Measurements from ENCODE around the gene DHRS12.

The DHRS12 gene

DNA sequence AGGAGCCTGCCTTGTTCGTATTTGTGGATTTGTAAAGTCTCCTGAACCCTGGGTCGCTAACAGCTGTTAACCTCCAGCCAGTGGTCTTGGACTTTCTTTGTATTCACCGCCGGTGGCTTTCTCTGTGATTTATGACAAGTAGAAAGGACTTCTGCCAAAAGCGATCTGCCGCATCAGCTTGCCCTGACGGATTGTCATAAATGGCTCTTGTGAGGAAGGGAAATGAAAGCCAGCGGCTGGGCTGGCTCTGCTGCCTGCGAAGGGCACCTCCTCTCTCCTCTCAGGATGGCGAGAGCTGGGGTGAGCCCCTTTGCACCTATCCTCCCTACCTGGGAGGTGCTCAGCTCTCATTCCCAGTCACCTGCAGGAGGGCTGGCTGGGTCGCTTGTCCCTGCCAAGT lies 25.6 kb downstream of the DHRS12 start:
- DNase-seq = no peak

GRCh38 chr13:51777921-51778320 lies 26.0 kb downstream of the DHRS12 start:
- no peak for DNase-seq

DNA sequence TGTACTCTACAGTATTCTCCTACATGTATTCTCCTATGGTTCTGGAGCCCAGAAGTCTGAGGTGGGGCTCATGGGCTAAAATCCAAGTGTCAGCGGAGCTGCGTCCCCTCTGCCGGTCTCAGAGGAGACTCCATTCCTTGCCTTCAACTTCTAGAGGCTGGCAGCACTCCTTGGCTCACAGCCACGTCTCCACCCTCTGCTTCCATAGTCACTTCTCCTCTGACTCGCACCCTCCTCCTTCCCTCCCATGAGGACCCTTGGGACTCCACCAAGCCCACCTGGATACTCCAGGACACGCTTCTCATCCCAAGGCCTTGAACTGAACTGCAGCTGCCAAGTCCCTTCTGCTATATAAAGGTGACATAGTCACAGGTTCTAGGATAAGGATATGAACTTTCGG lies 27.8 kb downstream of the DHRS12 start:
- DNase-seq = no peak

DNA sequence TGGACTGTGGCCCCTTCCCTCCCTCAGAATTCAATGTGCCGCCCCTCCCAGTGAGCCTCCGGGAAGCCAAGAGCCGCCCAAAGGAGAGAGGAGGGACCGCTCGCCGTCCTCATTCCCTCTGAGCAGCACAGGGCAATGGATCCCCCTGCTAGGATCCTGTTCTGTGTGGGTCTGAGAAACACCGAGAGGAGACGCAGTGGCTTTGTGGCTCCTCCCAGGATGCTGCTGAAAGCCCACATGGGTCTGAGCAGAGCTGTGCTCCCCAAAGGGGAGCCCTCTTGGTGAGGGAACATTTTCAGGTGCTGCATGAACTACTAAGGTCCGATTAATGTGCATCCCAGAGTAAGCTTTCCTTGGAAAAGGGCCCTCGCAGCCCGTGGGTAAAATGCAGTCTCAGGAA lies 30.4 kb downstream of the DHRS12 start:
- no peak for DNase-seq

DNA sequence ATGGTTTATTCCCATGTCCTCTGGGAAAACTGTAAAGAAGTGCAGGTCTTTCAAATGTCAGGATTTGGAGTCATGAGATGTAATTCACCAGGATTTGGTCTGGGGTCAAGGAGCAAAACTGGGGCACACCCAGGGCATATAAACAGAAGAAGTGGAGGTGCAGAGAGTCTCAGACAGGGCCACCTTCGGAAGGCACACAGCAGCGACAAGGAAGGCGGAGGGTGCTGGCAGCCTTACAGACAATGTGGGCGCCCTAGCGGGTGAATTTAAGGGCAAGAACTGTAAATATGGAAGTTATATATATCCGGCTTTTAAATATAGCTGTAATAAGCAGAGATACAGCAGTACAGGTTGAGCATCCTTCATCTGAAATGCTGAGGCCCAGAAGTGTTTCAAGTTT lies 31.2 kb downstream of the DHRS12 start:
- no peak for DNase-seq

- no peak for DNase-seq
Measured at GRCh38 chr13:51772105-51772455, 31.9 kb downstream of the DHRS12 start.

GRCh38 chr13:51771418-51772104 lies 32.4 kb downstream of the DHRS12 start:
- DNase-seq = no peak

DNA sequence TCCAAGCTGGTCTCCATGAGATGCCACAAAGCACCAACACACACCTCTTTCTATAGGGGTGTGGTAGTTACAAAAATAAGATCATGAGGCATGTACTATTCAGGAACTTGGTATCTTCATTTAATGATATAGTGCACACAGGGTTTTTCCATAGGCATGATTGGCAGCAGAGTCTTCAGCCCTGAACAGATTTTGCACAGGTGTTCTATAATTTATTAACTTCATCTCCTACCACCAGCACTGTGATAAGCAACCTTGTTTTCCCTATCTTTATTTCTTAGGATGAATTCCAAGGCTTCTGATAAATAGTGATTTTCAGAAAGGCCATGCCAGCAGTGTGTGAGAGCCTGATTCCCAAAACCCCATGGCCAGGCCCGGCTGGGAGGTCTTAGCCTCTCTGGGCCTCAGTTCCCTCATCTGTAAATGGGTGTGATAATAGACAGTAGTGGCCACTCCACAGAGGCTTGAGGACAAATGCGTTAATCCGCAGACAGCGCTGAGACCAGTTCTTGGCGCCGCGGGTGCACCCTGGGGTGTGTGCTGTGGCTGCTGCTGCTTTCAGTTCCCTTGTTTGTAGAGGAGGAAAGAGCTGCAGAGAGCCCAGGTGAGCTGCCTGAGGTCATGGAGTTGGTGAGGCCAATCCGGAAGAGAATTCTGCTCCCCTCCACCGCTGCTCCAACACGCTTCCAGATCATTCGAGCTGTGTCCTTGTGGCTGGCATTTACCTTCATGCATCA lies 33.1 kb downstream of the DHRS12 start:
- DNase-seq = no peak

GRCh38 chr13:51770160-51770559 lies 33.8 kb downstream of the DHRS12 start:
- DNase-seq = no peak

DNA sequence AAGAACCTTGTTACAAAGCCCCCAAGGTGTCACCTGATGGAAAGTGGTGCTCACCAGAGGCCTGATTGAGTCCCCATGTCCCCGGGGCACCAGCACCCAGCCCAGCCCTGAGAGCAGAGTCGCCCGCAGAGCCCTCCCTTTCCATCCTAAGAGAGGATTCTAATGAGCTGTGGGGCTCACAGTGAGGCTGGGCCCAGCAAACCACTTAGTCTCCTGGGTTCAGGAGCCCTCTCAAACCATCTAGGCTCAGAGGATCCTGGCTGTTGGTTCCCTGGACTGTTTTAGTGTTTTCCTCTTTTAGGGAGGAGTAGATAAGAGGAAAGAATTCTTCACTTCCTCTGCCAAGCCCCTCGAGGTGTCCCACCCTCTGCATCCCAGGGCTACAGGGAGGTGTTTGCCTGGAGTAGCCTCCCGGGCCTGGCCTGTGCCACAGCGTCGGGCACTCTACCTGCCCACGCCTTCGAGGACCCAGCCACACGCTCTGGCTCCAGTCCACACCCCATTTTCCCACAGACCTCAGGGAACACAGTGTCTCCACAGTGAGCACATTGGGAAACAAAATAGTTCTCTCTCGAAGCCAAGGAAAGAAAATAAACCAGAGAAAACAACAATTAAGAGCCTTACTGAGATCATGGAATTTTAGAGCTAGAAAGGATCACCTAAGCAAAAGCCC lies 34.4 kb downstream of the DHRS12 start:
- DNase-seq = no peak

GRCh38 chr13:51768976-51769375 lies 35.0 kb downstream of the DHRS12 start:
- no peak for DNase-seq

- no peak for DNase-seq
Measured at GRCh38 chr13:51768378-51768921, 35.5 kb downstream of the DHRS12 start.

GRCh38 chr13:51767100-51767499 lies 36.9 kb downstream of the DHRS12 start:
- peak; percentile 14 for DNase-seq

DNA sequence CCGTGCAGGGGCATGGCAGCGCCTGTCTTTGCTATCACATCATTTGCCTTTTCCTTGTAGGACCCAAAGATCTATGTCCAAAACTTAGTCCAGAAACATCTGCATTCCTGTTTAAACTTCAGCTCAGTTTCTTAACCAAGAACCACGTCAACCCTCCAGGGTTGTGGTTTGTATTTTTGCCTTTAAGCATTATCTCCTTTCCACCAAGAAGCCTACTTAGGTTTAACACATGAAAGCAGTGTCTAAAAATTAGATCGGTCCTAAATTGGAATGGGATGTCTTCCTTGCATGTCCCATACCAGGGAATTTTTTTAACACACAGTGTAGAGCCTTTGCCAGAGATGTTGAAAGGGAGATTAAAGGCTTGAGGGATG lies 38.8 kb downstream of the DHRS12 start:
- no peak for DNase-seq

GRCh38 chr13:51764184-51765141 lies 39.5 kb downstream of the DHRS12 start:
- no peak for DNase-seq

DNA sequence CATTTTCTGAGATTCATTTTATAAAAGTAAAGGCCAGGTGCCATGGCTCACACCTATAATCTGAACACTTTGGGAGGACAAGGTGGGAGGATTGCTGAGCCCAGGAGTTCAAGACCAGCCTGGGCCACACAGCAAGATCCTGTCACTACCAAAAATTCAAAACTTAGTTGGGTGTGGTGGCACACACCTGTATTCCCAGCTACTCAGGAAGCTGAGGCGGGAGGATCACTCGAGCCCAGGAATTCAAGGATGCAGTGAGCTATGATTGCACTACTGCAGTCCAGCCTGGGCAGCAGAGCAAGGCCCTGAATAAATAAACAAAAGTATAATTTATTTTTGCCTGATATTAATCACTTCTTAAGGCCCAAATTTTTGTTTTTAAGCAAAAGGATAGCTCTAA lies 40.5 kb downstream of the DHRS12 start:
- no peak for DNase-seq

DNA sequence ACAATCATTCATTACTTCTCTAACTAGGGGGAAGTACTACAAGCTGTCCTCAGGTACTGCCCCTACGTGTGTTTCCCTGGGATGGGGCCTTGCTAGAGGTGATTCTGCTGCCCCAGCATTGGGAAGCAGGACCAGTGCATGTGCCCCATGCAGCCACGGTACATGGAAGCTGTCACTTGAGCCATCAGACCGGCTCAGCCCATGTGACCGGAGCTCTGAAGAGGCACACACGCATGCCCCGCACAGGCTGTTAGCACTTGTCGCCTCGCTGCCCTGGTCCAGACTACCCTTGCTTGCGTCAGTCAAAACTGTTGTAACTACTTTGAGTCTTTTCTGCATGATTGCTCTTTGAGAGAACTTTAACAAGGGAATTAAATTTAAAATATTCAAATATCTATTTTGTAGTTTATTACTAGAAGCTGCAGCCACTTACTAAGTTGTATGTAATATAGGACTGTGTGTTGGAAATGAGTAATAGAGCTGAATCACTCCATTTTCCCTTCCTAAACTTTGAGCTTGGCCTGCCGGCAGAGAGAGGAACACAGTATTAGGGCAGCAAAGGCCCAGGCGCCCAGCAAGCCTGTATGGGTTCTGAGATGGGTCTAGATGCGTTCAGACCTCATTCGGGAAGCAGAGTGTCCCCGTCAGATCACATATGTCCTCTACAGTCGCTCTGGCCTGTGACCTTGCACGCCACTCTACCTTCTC lies 42.2 kb downstream of the DHRS12 start:
- no peak for DNase-seq

- no peak for DNase-seq
Measured at GRCh38 chr13:51760592-51760991, 43.4 kb downstream of the DHRS12 start.

- no peak for DNase-seq
Measured at GRCh38 chr13:51759240-51759639, 44.7 kb downstream of the DHRS12 start.

DNA sequence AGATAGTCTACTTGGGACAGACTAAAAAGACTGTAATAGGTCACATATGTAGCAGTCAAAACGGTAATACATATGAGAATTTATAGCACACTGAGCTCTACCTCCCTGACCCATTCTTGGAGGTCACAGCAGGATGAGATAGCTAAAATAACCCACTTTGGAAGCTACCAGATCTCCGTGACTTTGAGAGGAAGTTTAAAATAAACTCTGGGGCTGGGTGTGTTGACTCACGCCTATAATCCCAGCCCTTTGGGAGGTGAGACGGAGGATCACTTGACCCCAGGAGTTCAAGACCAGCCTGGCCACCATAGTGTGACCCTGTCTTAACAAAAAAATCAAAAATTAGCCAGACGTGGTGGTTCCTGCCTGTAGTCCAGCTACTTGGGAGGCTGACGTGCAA lies 45.3 kb downstream of the DHRS12 start:
- no peak for DNase-seq

DNA sequence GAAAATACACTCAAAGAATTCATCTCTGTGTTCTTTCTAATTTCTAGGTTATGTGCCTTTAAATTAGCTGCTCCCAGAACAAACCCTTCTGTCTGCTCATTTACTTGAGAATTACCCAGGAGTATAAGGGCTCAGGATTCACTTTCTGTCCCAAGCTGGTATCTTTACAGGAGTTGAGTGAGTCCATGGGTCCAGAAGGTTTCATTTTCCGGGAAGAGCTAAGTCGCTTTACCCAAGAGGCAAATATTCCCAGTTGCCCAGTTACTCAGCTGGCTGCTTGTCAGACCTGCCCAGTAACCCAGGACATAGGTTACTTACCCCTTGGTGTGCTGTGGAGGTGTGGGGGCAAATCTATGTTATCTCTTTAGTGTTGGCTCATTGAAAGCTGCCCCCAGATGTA lies 47.3 kb downstream of the DHRS12 start:
- DNase-seq = no peak
